ENCODE results near the gene ANXA8. TPM values are rescaled to one million over a fixed set of nuclear protein-coding genes. Genes with fewer than 3 reads are reported as not detected.

Gene ANXA8
- total and polyA plus RNA-seq, 4 donors, result 0.68 to 19.7 (median 13.1) TPM

GRCh38 chr10:47442351-47442750 lies 41.6 kb downstream of the ANXA8 start:
- H3K36me3 ChIP-seq (ENCODE audit: control insufficient read depth in 4 of 4, insufficient read depth in 4 of 4, low read length in 4 of 4), result no peaks in the 10 kb centered on the region
- no peak for TF ChIP-seq CTCF (IDR thresholded peaks at IDR 0.05; ENCODE audit: control extremely low read depth, extremely low read depth)
- H3K4me1 ChIP-seq (ENCODE audit: control insufficient read depth in 5 of 5, insufficient read depth in 5 of 5, low read length in 5 of 5), result no peaks in the 10 kb centered on the region
- WGBS, 2 donors, result 71 to 85% methylated on average over 5 of the region's 5 CpGs
- ATAC-seq (ENCODE audit: insufficient read depth, low FRiP score), result no peak
- no peak overlapping the region for H3K9ac ChIP-seq (ENCODE audit: insufficient read depth in 1 of 2, low read length in 2 of 2)
- DNase-seq, result no peak
- no peak overlapping the region for H3K4me3 ChIP-seq
- no peak overlapping the region for H3K27ac ChIP-seq (ENCODE audit: low read depth in 1 of 2, low read length in 1 of 2)
- peaks cover 0 to 20% (median 7%) of the 10 kb centered on the region in 4 donors for H3K9me3 ChIP-seq (ENCODE audit: control insufficient read depth in 4 of 4, insufficient read depth in 3 of 4, low read length in 3 of 4)
- H3K27me3 ChIP-seq (ENCODE audit: control insufficient read depth in 3 of 3, insufficient read depth in 3 of 3, low read length in 2 of 3), result peaks cover 0 to 2% (median 0%) of the 10 kb centered on the region in 3 donors

- DNase-seq, result no peak
- no peaks in the 10 kb centered on the region for H3K36me3 ChIP-seq (ENCODE audit: control insufficient read depth in 4 of 4, insufficient read depth in 4 of 4, low read length in 4 of 4)
- no peak overlapping the region for H3K9ac ChIP-seq (ENCODE audit: insufficient read depth in 1 of 2, low read length in 2 of 2)
- 70 to 76% methylated on average over 4 of the region's 4 CpGs for WGBS, 2 donors
- H3K9me3 ChIP-seq (ENCODE audit: control insufficient read depth in 4 of 4, insufficient read depth in 3 of 4, low read length in 3 of 4), result peaks cover 0 to 16% (median 7%) of the 10 kb centered on the region in 4 donors
- H3K4me1 ChIP-seq (ENCODE audit: control insufficient read depth in 5 of 5, insufficient read depth in 5 of 5, low read length in 5 of 5), result no peaks in the 10 kb centered on the region
- no peak overlapping the region for H3K4me3 ChIP-seq
- no peak for TF ChIP-seq CTCF (IDR thresholded peaks at IDR 0.05; ENCODE audit: control extremely low read depth, extremely low read depth)
- ATAC-seq (ENCODE audit: insufficient read depth, low FRiP score), result no peak
- peaks cover 0 to 2% (median 0%) of the 10 kb centered on the region in 3 donors for H3K27me3 ChIP-seq (ENCODE audit: control insufficient read depth in 3 of 3, insufficient read depth in 3 of 3, low read length in 2 of 3)
- H3K27ac ChIP-seq (ENCODE audit: low read depth in 1 of 2, low read length in 1 of 2), result no peak overlapping the region
Measured at GRCh38 chr10:47441938-47442337, 42.0 kb downstream of the ANXA8 start.

- no peak overlapping the region for H3K9ac ChIP-seq (ENCODE audit: insufficient read depth in 1 of 2, low read length in 2 of 2)
- DNase-seq (no peak), ATAC-seq (ENCODE audit: insufficient read depth, low FRiP score) (no peak)
- H3K9me3 ChIP-seq (ENCODE audit: control insufficient read depth in 4 of 4, insufficient read depth in 3 of 4, low read length in 3 of 4), result peaks cover 0 to 11% (median under 1%) of the 10 kb centered on the region in 4 donors
- no peaks in the 10 kb centered on the region for H3K36me3 ChIP-seq (ENCODE audit: control insufficient read depth in 4 of 4, insufficient read depth in 4 of 4, low read length in 4 of 4)
- H3K4me3 ChIP-seq, result no peak overlapping the region
- TF ChIP-seq CTCF (IDR thresholded peaks at IDR 0.05; ENCODE audit: control extremely low read depth, extremely low read depth), result no peak
- peaks cover 0 to 2% (median 0%) of the 10 kb centered on the region in 3 donors for H3K27me3 ChIP-seq (ENCODE audit: control insufficient read depth in 3 of 3, insufficient read depth in 3 of 3, low read length in 2 of 3)
- no peaks in the 10 kb centered on the region for H3K4me1 ChIP-seq (ENCODE audit: control insufficient read depth in 5 of 5, insufficient read depth in 5 of 5, low read length in 5 of 5)
- 87 to 92% methylated on average over 4 of the region's 4 CpGs for WGBS, 2 donors
- H3K27ac ChIP-seq (ENCODE audit: low read depth in 1 of 2, low read length in 1 of 2), result no peak overlapping the region
Measured at GRCh38 chr10:47440207-47440606, 43.7 kb downstream of the ANXA8 start.
